H1 (cell line): ENCODE measurements around the gene MFRP. TPM values are rescaled to one million over a fixed set of nuclear protein-coding genes. Genes with fewer than 3 reads are reported as not detected.
A peak's percentile ranks its signal among the peaks of the same experiment; 100 is the strongest.

Experiments
- CTCF ChIA-PET: fragments of 300-600 bp; sonication (Branson Sonifier 250); formaldehyde crosslinking; loops from one replicate; lab custom pipeline; 2021; ENCODE audit not compliant: partially characterized antibody; lab: Charles Lee
- POLR2A ChIA-PET: fragments of 300-600 bp; sonication (Branson Sonifier 250); formaldehyde crosslinking; loops from one replicate; lab custom pipeline; 2021; ENCODE audit warnings: inconsistent platforms; ENCODE audit not compliant: partially characterized antibody; lab: Charles Lee
- DNase-seq, 2 experiments: peaks; one replicate each; pipeline versions ENCODE4 v3.0.0 to v3.0.0-alpha.2; 2010 to 2022; ENCODE audit warnings: low spot score in 2 of 2, low read depth in 1 of 2, mixed read lengths in 1 of 2
- FAIRE-seq: peaks from 2 replicates; lab custom pipeline; 2011; peaks lifted over from hg19 to GRCh38; lab: Jason Lieb, UNC
- H2AFZ ChIP-seq: 2 replicates; pipeline ENCODE4 v1.8.1; 2012; ENCODE audit warnings: low read length, inconsistent platforms
- H2AK5ac ChIP-seq: 2 replicates; pipeline ENCODE4 v1.6.1; 2013; ENCODE audit warnings: low read depth, low read length
- H2BK120ac ChIP-seq: replicated peaks from 2 replicates; pipeline ENCODE3; 2013; ENCODE audit warnings: low read depth, low read length, inconsistent platforms
- H2BK12ac ChIP-seq: 2 replicates; pipeline ENCODE4 v1.6.1; 2013; ENCODE audit warnings: low read depth, low read length
- H2BK15ac ChIP-seq: 2 replicates; pipeline ENCODE4 v1.6.1; 2013; ENCODE audit warnings: low read length
- H2BK20ac ChIP-seq: 2 replicates; pipeline ENCODE4 v1.6.1; 2013; ENCODE audit warnings: low read length
- H2BK5ac ChIP-seq: 2 replicates; pipeline ENCODE4 v1.6.1; 2013; ENCODE audit warnings: low read depth, low read length
- H3K14ac ChIP-seq: 2 replicates; pipeline ENCODE4 v1.6.1; 2013; ENCODE audit warnings: inconsistent platforms; ENCODE audit not compliant: insufficient read length
- H3K18ac ChIP-seq: 2 replicates; pipeline ENCODE4 v1.6.1; 2013; ENCODE audit warnings: low read length; ENCODE audit errors: extremely low read depth
- H3K23ac ChIP-seq: 2 replicates; pipeline ENCODE4 v1.6.1; 2013; ENCODE audit warnings: inconsistent platforms; ENCODE audit not compliant: insufficient read length
- H3K23me2 ChIP-seq: 2 replicates; pipeline ENCODE4 v1.6.1; 2013; ENCODE audit warnings: low read depth, low read length
- H3K27ac ChIP-seq: 2 replicates; pipeline ENCODE4 v1.6.1; 2011; ENCODE audit warnings: low read depth, low read length, inconsistent platforms
- H3K27me3 ChIP-seq, 4 experiments: replicated peaks in 1 of 4; 1 replicate in 1 of 4; 2 replicates in 3 of 4; pipeline versions ENCODE4 v1.6.1 to v1.8.1; 2011 to 2013; ENCODE audit warnings: low read length in 3 of 4, mild to moderate bottlenecking in 3 of 4, inconsistent platforms in 2 of 4, mixed read lengths in 2 of 4, moderate library complexity in 1 of 4; ENCODE audit not compliant: control insufficient read depth in 3 of 4, insufficient read depth in 3 of 4; ENCODE audit errors: extremely low read depth in 1 of 4
- H3K36me3 ChIP-seq, 4 experiments: 2 replicates each; pipeline versions ENCODE4 v1.6.1 to v1.8.1; 2011 to 2013; ENCODE audit warnings: mild to moderate bottlenecking in 4 of 4, low read length in 3 of 4, moderate library complexity in 2 of 4, control low read depth in 1 of 4, inconsistent platforms in 1 of 4; ENCODE audit not compliant: insufficient read depth in 4 of 4, control insufficient read depth in 2 of 4
- H3K4ac ChIP-seq: replicated peaks from 2 replicates; pipeline ENCODE3; 2013; ENCODE audit warnings: low read length, low read depth, mixed read lengths, inconsistent platforms; ENCODE audit not compliant: insufficient read length
- H3K4me1 ChIP-seq, 4 experiments: replicated peaks in 1 of 4; 1 replicate in 1 of 4; 2 replicates in 3 of 4; pipeline versions ENCODE4 v1.6.1 to v1.8.1; 2011 to 2013; ENCODE audit warnings: low read length in 3 of 4, inconsistent platforms in 2 of 4, mixed read lengths in 1 of 4; ENCODE audit not compliant: insufficient read depth in 4 of 4, control insufficient read depth in 3 of 4
- H3K4me2 ChIP-seq, 2 experiments: 2 replicates each; pipeline versions ENCODE4 v1.6.1 to v1.8.1; 2011 to 2013; ENCODE audit warnings: low read depth in 2 of 2, low read length in 2 of 2, control low read depth in 1 of 2, inconsistent platforms in 1 of 2, mild to moderate bottlenecking in 1 of 2; ENCODE audit not compliant: insufficient read depth in 1 of 2
- H3K4me3 ChIP-seq, 4 experiments: fragments of 200-600, 300-600 bp in 1 of 4; sonication (generic), shearing (Covaris generic), sonication (Bioruptor Twin) in 1 of 4; 2 replicates each; pipeline versions ENCODE4 v1.5.1 to v1.8.1; 2011 to 2016; ENCODE audit warnings: low read length in 4 of 4, low read depth in 3 of 4, control low read depth in 2 of 4, inconsistent platforms in 2 of 4, mild to moderate bottlenecking in 2 of 4, mixed read lengths in 1 of 4, moderate library complexity in 1 of 4; ENCODE audit not compliant: insufficient read depth in 2 of 4; ENCODE audit errors: extremely low read depth in 1 of 4
- H3K56ac ChIP-seq: replicated peaks from 2 replicates; pipeline ENCODE3; 2013; ENCODE audit warnings: low read depth, mild to moderate bottlenecking, mixed read lengths, low read length, inconsistent platforms; ENCODE audit not compliant: insufficient read length
- H3K79me1 ChIP-seq: 2 replicates; pipeline ENCODE4 v1.6.1; 2013; ENCODE audit warnings: low read depth, low read length, control low read depth
- H3K79me2 ChIP-seq, 2 experiments: 2 replicates each; pipeline versions ENCODE4 v1.6.1 to v1.8.1; 2012 to 2013; ENCODE audit warnings: low read length in 2 of 2, mild to moderate bottlenecking in 2 of 2, inconsistent platforms in 1 of 2; ENCODE audit not compliant: insufficient read depth in 2 of 2, control insufficient read depth in 1 of 2
- H3K9ac ChIP-seq, 4 experiments: replicated peaks in 1 of 4; 1 replicate in 1 of 4; 2 replicates in 3 of 4; pipeline versions ENCODE4 v1.6.1 to v1.8.1; 2011 to 2013; ENCODE audit warnings: low read depth in 3 of 4, low read length in 3 of 4, control low read depth in 2 of 4, mild to moderate bottlenecking in 2 of 4, moderate library complexity in 2 of 4, inconsistent platforms in 1 of 4; ENCODE audit errors: extremely low read depth in 1 of 4
- H3K9me3 ChIP-seq, 2 experiments: 2 replicates each; pipeline versions ENCODE4 v1.6.1 to v1.8.1; 2012 to 2013; ENCODE audit warnings: mild to moderate bottlenecking in 2 of 2, moderate library complexity in 2 of 2, control low read depth in 1 of 2, inconsistent platforms in 1 of 2, low read depth in 1 of 2, low read length in 1 of 2, mixed read lengths in 1 of 2; ENCODE audit not compliant: insufficient read depth in 2 of 2
- H4K20me1 ChIP-seq, 2 experiments: replicated peaks in 1 of 2; 2 replicates each; pipeline versions ENCODE3 to v1.8.1; 2011 to 2013; ENCODE audit warnings: inconsistent platforms in 2 of 2, low read length in 2 of 2, mild to moderate bottlenecking in 1 of 2; ENCODE audit not compliant: insufficient read depth in 2 of 2, control insufficient read depth in 1 of 2
- H4K5ac ChIP-seq: 2 replicates; pipeline ENCODE4 v1.6.1; 2013; ENCODE audit warnings: low read length, low read depth, mixed read lengths, inconsistent platforms; ENCODE audit not compliant: insufficient read length
- H4K8ac ChIP-seq: 2 replicates; pipeline ENCODE4 v1.8.0; 2013; ENCODE audit warnings: mild to moderate bottlenecking, moderate library complexity, low read length, inconsistent platforms; ENCODE audit not compliant: insufficient read depth; ENCODE audit errors: extremely low read depth
- H4K91ac ChIP-seq: replicated peaks from 2 replicates; pipeline ENCODE3; 2013; ENCODE audit warnings: low read length, mixed read lengths, inconsistent platforms; ENCODE audit not compliant: insufficient read length
- GABPA ChIP-seq: IDR thresholded peaks from 2 replicates; pipeline ENCODE4 v1.6.1; 2011; ENCODE audit warnings: mild to moderate bottlenecking, low read length, moderate library complexity, borderline replicate concordance; ENCODE audit not compliant: insufficient read depth
- KDM5A ChIP-seq: fragments of 200-600 bp; IDR thresholded peaks from 2 replicates; pipeline ENCODE4 v1.7.1; 2012; ENCODE audit warnings: mild to moderate bottlenecking, low read length, inconsistent platforms, mixed read lengths
- TAF7 ChIP-seq: optimal IDR thresholded peaks from 2 replicates; pipeline ENCODE3; 2011; ENCODE audit warnings: low read depth, mild to moderate bottlenecking, inconsistent platforms, low read length, moderate library complexity, borderline replicate concordance
- WGBS, 2 experiments: shearing (Covaris generic) in 1 of 2; methylation state at CpG; one replicate each; pipeline versions ENCODE4 v1.1.6 to v1.1.7; 2013 to 2015; ENCODE audit warnings: low lambda C conversion rate in 2 of 2, mixed read lengths in 2 of 2, inconsistent platforms in 1 of 2, low coverage in 1 of 2, missing lambda C conversion rate in 1 of 2; ENCODE audit not compliant: insufficient replicate concordance in 2 of 2, insufficient coverage in 1 of 2, insufficient read length in 1 of 2; ENCODE audit errors: extremely low coverage in 1 of 2, missing lambda C conversion rate in 1 of 2; 5-methylcytosine and 5-hydroxymethylcytosine counted together
- polyA plus RNA-seq, 7 experiments: library from polyadenylated mRNA; depleted of rRNA in 3 of 7; stranded (reverse) in 5 of 7; unstranded in 2 of 7; fragments of >200 nt in 5 of 7; fragments of 200-250 nt in 2 of 7; gene quantifications; 1 replicate in 5 of 7; 2 replicates in 1 of 7; 4 replicates in 1 of 7; pipeline versions ENCODE4 v1.2.1 to v1.2.3, GENCODE V29; 2011 to 2013; ENCODE audit warnings: missing spikeins in 2 of 7, mixed read lengths in 2 of 7
- total RNA-seq: library from RNA; stranded (reverse); fragmentation: NEBNext Ultra II Directional; extraction: Animal tissue kit (Norgen Biotek cat#: 25700); gene quantifications from 2 replicates; pipeline ENCODE4 v1.2.1, GENCODE V29; 2021

MFRP gene
- total and polyA plus RNA-seq, 2 of the 8 experiments (the other 6 are each of a cell fraction or from before 2014, with no cell fraction given): 0.02 TPM; not detected in 1

DNA sequence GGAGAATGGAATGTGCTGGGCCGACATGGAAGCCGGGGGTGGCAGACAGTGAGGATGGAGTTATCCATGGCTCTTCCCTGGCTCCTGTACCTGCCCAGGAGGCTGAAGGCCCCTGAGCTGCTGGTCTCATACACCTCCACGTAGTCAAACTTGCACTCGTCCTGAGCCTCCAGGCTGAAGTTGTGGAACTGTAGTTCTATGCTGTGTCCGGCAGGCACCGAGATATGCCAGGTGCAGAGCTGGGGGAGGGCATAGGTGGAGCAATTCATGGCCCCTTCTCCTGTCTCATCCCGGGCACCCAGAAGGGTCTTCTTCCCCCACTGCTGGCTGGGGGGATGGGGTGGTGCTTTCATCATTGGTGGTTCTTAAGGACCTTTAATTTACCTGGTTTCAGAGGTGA is 2.8 kb downstream of the MFRP start:
- no peak overlapping the region for H3K14ac ChIP-seq
- no peak for TF ChIP-seq KDM5A
- no peak for TF ChIP-seq TAF7
- no peak for TF ChIP-seq GABPA
- no peaks in the 10 kb centered on the region for H3K79me2 ChIP-seq
- no peak overlapping the region for H2BK20ac ChIP-seq
- no peak overlapping the region for H3K9ac ChIP-seq
- H2BK5ac ChIP-seq: no peak overlapping the region
- H2BK120ac ChIP-seq: no peak overlapping the region
- no peak overlapping the region for H3K18ac ChIP-seq
- no peak overlapping the region; the same call in 1 of the 2 replicates for H4K8ac ChIP-seq
- 89% methylated on average over 7 of the region's 7 CpGs; no CpG with 5 or more reads in 1 of the 2 experiments for WGBS, 2 experiments
- H3K27ac ChIP-seq: no peak overlapping the region
- H4K20me1 ChIP-seq: peaks cover 3 to 9% of the 10 kb centered on the region in 2 experiments
- no peak overlapping the region for H3K4me2 ChIP-seq
- H4K91ac ChIP-seq: no peak overlapping the region
- H3K4me1 ChIP-seq: peaks cover 5 to 20% (median 16%) of the 10 kb centered on the region in 4 experiments; a peak in 6 of 7 replicates
- no peaks in the 10 kb centered on the region for H3K36me3 ChIP-seq
- DNase-seq (no peak), FAIRE-seq (no peak)
- no peak overlapping the region for H3K23ac ChIP-seq
- no peak overlapping the region for H3K56ac ChIP-seq
- H2AK5ac ChIP-seq: 0 out of 2 replicates have a peak overlapping the region, but pooled peaks have one; percentile 13
- no peak overlapping the region for H3K4ac ChIP-seq
- no peak overlapping the region for H2BK15ac ChIP-seq
- H2BK12ac ChIP-seq: no peak overlapping the region
- H3K79me1 ChIP-seq: no peaks in the 10 kb centered on the region; the same call in 1 of the 2 replicates
- CTCF ChIA-PET: interaction anchor here (1.1 to 20.0 kb wide), 10 partner anchors 9 to 237 kb away, joined by 3 to 463 read pairs (median 6); partner anchors contain the start of genes MCAM and USP2
- H2AFZ ChIP-seq: no peak overlapping the region
- no peaks in the 10 kb centered on the region for H3K9me3 ChIP-seq
- H4K5ac ChIP-seq: no peak overlapping the region
- H3K27me3 ChIP-seq: peaks cover 12 to 45% (median 32%) of the 10 kb centered on the region in 4 experiments
- no peak overlapping the region for H3K4me3 ChIP-seq
- peaks cover 17% of the 10 kb centered on the region; the same call in 1 of the 2 replicates for H3K23me2 ChIP-seq
- POLR2A ChIA-PET: interaction anchor here (1.0 to 1.6 kb wide), 3 partner anchors 28 to 75 kb away, joined by 3 read pairs; no protein-coding TSS in a partner anchor
